GM23338 (cell line): ENCODE results near the gene KIF6.

Source experiments
- CREB1 ChIP-seq: fragments of 250-450 bp; sonication (Bioruptor Pico); IDR thresholded peaks from 2 replicates; pipeline ENCODE4 v1.5.0; 2020; ENCODE audit warnings: low read depth, mild to moderate bottlenecking, moderate library complexity
- CTCF ChIP-seq, 2 experiments: fragments of 200-600 bp in 1 of 2; sonication (generic) in 1 of 2; conservative IDR thresholded peaks; 2 replicates each; pipeline versions ENCODE4 v1.5.1 to v1.6.1; 2016 to 2017; ENCODE audit warnings: antibody characterized with exemption in 2 of 2, low read depth in 2 of 2, mild to moderate bottlenecking in 2 of 2, moderate library complexity in 1 of 2
- ETS1 ChIP-seq: IDR thresholded peaks from 2 replicates; pipeline ENCODE4 v1.6.1; 2016; ENCODE audit warnings: antibody characterized with exemption
- EZH2 ChIP-seq: fragments of 200-600 bp; sonication (generic); IDR thresholded peaks from one replicate; pipeline ENCODE4 v1.8.0; 2017; ENCODE audit warnings: antibody characterized with exemption, mild to moderate bottlenecking, low read depth; ENCODE audit not compliant: unreplicated experiment
- EZH2phosphoT487 ChIP-seq: fragments of 200-600 bp; sonication (generic); IDR thresholded peaks from one replicate; pipeline ENCODE4 v1.8.1; 2018; ENCODE audit warnings: antibody characterized with exemption; ENCODE audit not compliant: unreplicated experiment
- NANOG ChIP-seq: IDR thresholded peaks from 2 replicates; pipeline ENCODE4 v1.6.1; 2016; ENCODE audit warnings: antibody characterized with exemption, borderline replicate concordance
- POLR2AphosphoS5 ChIP-seq: IDR thresholded peaks from 2 replicates; pipeline ENCODE4 v1.6.1; 2016; ENCODE audit warnings: antibody characterized with exemption, low read depth
- REST ChIP-seq: IDR thresholded peaks from one replicate; pipeline ENCODE4 v1.6.1; 2018; ENCODE audit warnings: antibody characterized with exemption; ENCODE audit not compliant: unreplicated experiment
- ZNF331 ChIP-seq: fragments of 250-450 bp; sonication (Bioruptor Pico); IDR thresholded peaks from 2 replicates; pipeline ENCODE4 v1.5.0; 2020; ENCODE audit warnings: low read depth, mild to moderate bottlenecking, moderate library complexity

- TF ChIP-seq EZH2phosphoT487 (no peak), POLR2AphosphoS5 (no peak), CTCF (conservative IDR thresholded peaks at IDR 0.05; ENCODE audit: low read depth in 2 of 2) (no peak), CREB1 (CRISPR knock-in tag) (no peak), EZH2 (no peak), REST (no peak), ETS1 (no peak), ZNF331 (CRISPR knock-in tag) (no peak), NANOG (no peak)
Observed at GRCh38 chr6:39685938-39686337, 39.3 kb downstream of the KIF6 start.
